ENCODE results near the gene MOBP.

- TF ChIP-seq CTCF (IDR thresholded peaks at IDR 0.05) (no peak), POLR2A (IDR thresholded peaks at IDR 0.05) (no peak)
Observed at GRCh38 chr3:39432342-39432741, 35.1 kb upstream of the MOBP start.

Data from Peyer's patch (tissue), 4 donors.